GM19452 (cell line): ENCODE data around the gene ABCB7.
"Not testable (repeated sequence)": the region's sequence is repeated elsewhere in the genome, so short reads cannot be mapped to it uniquely, and the experiment has no call there.

Source experiments
- ATAC-seq: cut with Tn5 transposase; IDR thresholded peaks from one replicate; pipeline ENCODE4 v1.9.1; 2021; ENCODE audit not compliant: unreplicated experiment

ABCB7 gene

DNA sequence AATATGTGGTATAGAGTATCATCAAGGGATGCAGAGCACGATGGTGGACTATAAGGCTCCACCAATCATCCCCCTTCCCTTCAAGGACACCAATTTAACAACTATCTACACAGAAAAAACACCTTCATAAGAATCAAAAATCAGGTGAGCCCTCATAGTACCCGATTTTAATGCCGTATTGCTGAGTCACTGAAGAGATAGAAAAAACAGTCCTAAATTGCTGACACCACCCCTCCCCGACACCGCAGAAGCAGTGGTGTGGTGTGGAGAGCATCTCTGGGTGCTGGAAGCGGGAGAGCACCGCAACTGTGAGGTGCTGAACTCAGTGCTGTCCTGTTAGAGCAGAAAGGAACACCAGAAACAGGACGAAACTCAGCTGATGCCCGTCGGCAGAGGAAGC is 49.3 kb downstream of the ABCB7 start:
- no peak for ATAC-seq

DNA sequence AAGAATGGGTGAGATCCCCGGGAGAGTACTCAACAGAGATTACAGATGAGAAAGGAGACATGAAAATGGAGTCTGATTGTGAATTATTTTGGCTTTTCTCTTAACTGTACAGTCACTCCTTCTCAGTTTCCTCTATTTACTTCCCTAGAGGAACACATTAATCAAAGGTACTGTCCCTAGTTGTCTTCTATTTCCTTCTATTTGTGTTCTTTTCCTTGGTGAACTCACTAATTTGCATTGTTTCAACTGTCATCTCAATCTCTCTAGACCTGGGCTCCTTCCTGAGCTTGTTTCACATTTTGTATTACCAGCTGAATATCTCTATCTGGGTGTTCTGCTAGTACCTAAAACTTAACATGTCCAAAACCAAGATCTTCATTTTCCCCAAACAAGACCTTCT is 59.8 kb downstream of the ABCB7 start:
- ATAC-seq, result no peak

DNA sequence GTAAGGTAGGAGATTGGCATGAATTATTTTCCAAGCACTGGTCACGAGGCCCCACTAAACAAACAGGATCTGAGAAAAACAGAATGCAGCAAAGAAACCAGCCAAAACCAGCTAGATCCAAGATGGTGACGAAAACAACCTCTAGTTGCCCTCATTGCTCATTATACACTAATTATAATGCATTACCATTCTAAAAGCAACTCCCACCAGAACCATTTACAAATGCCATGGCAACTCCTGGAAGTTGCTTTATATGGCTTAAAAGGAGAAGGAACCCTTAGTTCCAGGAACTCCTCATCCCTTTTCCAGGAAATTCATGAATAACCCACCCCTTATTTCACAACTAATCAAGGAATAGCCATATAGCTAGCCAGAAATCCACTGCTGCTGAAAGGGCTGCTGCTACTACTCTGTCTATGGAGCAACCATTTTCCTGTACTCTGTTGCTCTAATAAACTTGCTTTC is 69.3 kb downstream of the ABCB7 start:
- no peak for ATAC-seq

DNA sequence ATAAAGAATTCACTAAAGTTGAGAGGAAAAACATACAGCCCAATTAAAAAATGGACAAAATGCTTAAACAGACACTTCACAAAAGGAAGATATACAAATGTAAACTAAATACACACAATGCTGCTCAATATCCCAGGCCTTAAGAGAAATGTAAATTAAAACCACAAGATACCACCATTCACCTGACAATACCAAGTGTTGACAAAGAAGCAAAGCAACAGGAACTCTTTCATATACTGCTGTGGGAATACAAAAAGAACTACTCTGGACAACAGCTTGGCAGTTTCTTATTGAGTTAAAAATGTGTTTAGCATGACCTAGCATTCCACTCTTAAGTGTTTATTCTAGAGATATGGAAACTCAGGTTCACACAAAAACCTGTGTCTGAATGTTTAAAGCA is 71.3 kb downstream of the ABCB7 start:
- ATAC-seq, result no peak

DNA sequence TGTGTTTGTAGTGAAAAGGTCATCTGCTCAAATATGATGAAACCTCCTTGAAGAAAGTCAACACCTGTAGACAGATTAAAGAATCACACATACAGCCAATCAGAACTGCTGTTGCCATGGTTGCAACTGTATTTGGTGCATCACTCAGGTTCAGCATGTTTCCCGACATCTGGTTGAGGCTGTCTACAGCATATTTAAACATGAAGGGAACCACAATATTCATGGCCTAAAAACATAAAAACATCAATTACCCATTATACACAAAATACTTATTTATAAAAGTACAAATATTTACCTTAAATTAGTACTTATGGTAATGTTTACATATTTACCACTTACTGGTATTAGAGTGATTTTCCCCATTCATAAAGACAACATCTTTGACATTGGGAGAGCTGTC is 79.7 kb downstream of the ABCB7 start:
- ATAC-seq, result no peak

DNA sequence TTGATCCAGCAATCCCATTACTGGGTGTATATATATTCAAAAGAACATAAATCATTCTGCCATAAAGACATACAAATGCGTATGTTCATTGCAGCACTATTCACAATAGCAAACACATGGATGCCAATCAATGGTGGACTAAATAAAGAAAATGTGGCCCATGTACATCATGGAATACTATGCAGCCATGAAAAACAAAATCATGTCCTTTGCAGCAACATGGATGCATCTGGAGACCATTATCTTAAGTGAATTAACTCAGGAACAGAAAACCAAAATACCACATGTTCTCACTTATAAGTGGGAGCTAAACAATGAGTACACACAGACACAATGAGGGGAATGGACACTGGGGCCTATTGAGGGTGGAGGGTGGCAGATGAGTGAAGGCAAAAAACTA is 81.6 kb downstream of the ABCB7 start:
- no peak for ATAC-seq

DNA sequence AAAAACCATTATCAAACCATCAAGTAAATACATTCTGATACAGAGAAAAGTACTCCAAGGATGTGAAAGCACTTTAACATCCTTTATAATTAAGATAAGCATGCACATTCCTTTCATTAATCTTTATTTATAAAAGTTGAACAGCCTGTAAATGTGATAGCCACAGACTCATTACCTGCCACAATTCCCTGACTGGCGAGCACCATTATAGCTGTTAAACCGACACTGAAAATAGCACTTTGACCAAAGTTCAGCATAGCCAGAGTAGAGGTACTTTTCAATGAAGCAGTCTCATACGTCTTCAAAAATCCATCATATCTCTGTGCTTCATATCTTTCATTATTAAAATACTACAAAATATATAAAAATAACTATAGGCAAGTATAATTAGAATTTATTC is 84.7 kb downstream of the ABCB7 start:
- ATAC-seq, result no peak

DNA sequence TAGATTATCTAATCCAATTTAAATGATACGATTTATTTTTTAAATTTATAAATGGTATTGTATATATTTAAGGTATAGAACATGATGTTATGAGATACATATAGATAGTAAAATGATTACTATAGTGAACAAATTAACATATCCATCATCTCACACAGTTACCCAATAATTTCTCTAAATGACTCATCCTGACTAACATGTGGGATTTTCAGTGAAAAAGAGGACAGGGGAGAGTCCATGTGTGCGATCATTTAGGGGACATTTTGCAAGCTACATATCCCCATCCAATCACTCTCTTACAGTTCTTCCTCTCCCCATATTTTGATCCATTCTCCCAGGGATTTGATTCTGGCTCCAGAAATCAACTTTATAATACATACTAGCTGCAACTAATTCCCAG is 88.2 kb downstream of the ABCB7 start:
- no peak for ATAC-seq

DNA sequence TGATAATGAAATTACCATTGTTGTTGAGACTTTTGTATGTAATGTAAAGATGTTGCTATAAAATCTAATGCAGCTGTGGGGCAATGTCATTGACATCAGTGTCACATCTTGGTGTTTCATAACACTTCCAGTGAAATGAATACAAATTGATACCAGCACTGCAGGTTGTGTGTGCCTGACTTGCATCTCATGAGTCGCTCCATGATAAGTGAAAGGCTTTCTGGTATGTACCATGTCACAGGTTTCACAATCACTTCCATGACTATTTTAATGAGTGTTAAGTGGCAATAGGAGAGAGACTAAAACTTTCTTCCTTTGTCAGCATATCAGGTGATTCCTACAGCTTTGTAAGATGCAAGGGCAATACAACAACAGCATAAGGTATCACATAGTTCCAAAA is 94.4 kb downstream of the ABCB7 start:
- ATAC-seq, result no peak

DNA sequence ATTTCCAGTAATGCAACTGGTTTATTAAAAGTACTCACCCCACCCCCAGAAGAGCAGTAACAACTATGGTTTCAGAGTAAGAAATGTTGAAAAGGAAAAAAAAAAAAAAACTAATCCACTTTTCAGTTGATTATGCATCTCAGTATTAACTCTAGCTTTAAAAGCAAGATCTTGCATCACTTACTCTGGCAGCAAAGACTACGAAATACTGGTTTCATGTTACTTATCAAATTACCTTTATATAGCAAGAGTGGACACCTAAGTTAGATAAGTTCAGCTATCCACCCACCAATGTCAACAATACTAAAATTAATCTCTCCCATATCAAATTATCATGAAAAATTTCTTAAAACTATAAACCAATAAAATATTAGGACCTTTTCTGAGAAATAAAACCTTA is 105.0 kb downstream of the ABCB7 start:
- ATAC-seq, result no peak

DNA sequence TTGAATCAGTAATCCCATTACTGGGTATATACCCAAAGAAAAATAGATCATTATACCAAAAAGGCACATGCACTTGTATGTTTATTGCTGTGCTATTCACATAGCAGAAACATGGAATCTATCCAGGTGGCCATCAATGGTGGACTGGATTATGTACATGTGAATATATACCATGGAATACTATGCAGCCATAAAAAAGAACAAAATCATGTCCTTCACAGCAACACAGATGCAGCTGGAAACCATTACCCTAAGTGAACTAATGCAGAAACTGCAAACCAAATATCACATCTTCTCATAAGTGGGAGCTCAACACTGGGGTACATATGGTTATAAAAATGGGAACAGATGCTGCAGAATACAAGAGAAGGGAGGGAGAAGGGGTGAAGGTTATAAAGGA is 110.7 kb downstream of the ABCB7 start:
- no peak for ATAC-seq

DNA sequence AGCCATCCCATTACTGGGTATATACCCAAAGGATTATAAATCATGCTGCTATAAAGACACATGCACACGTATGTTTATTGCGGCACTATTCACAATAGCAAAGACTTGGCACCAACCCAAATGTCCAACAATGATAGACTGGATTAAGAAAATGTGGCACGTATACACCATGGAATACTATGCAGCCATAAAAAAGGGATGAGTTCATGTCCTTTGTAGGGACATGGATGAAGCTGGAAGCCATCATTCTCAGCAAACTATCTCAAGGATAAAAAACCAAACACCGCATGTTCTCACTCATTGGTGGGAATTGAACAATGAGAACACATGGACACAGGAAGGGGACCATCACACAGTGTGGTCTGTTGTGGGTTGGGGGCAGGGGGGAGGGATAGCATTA is 111.9 kb downstream of the ABCB7 start:
- not testable (repeated sequence) for ATAC-seq

DNA sequence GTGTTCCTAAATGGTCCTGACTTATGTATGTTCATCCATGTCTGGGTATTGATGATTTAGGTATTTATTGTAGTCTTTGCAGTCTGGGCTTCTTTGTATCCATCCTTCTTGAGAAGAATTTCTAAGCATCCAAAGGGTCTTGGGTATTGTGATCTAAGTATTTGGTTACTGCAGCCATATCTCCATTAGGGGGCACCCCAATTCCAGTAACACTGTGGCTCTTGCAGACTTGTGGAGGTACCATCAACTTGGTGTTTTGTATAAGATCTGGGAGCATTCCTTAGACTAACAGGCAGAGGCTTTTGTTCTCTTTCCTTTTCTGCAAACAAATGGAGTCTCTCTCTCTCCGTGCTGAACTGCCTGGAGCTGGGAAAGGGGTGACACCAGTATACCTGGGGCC is 117.2 kb downstream of the ABCB7 start:
- no peak for ATAC-seq
